Activated CD8-positive, alpha-beta T cell treated with anti-CD3 and anti-CD28 coated beads for 36 hours (primary cell): ENCODE measurements around the gene ABHD2. TPM values are rescaled to one million over a fixed set of nuclear protein-coding genes. Genes with fewer than 3 reads are reported as not detected.

Experiments used
- ATAC-seq: fragments of 200-7000 bp; cut with Tn5 transposase; one replicate; pipeline ENCODE4 v1.10.0; 2021; ENCODE audit warnings: mild to moderate bottlenecking, moderate library complexity
- CTCF ChIA-PET: fragments of 350-600 bp; sonication (Branson Sonifier 250); formaldehyde crosslinking; loops from one replicate; lab custom pipeline; 2021; ENCODE audit warnings: antibody characterized with exemption; lab: Charles Lee
- POLR2A ChIA-PET: fragments of 350-600 bp; sonication (Branson Sonifier 250); formaldehyde crosslinking; loops from one replicate; lab custom pipeline; 2021; ENCODE audit warnings: antibody characterized with exemption; lab: Charles Lee
- DNase-seq: peaks from one replicate; pipeline ENCODE4 v3.0.0-alpha.2; 2020
- H3K27ac Mint-ChIP-seq: one replicate; pipeline ENCODE4 v1.8.0; 2021; ENCODE audit warnings: mild to moderate bottlenecking, mixed read lengths
- H3K27me3 Mint-ChIP-seq: one replicate; pipeline ENCODE4 v1.8.0; 2021; ENCODE audit warnings: mixed read lengths
- H3K36me3 Mint-ChIP-seq: one replicate; pipeline ENCODE4 v1.8.0; 2021; ENCODE audit warnings: low read depth, mixed read lengths
- H3K4me1 Mint-ChIP-seq: one replicate; pipeline ENCODE4 v1.8.0; 2021; ENCODE audit warnings: low read depth, mixed read lengths
- H3K4me3 Mint-ChIP-seq: one replicate; pipeline ENCODE4 v1.8.0; 2021; ENCODE audit warnings: mild to moderate bottlenecking, moderate library complexity, mixed read lengths
- H3K9me3 Mint-ChIP-seq: one replicate; pipeline ENCODE4 v1.8.0; 2021; ENCODE audit warnings: mixed read lengths
- intact Hi-C: fragments of 100-400 bp; cut with micrococcal nuclease; formaldehyde crosslinking; loops from one replicate; pipeline ENCODE4 v1.10.0; 2022
- total RNA-seq, 2 experiments: library from RNA; stranded (reverse); gene quantifications; one replicate each; pipeline ENCODE4 v1.2.3, GENCODE V29; 2021
- TF ChIP-seq, protein P1 (sequence below): fragments of 200-600 bp; IDR thresholded peaks from one replicate; pipeline ENCODE4 v1.8.0; 2022; ENCODE audit warnings: antibody characterized with exemption, mild to moderate bottlenecking

The ABHD2 gene
- total RNA-seq, 2 experiments from 2014 or later, result 36.8 to 38.9 TPM

- DNase-seq, result no peak
- peak; percentile 45 for ATAC-seq
- Mint-ChIP-seq H3K4me3 (no peak overlapping the region), H3K9me3 (no peaks in the 10 kb centered on the region), H3K27me3 (peaks cover 3% of the 10 kb centered on the region), H3K27ac (no peak overlapping the region), H3K36me3 (no peaks in the 10 kb centered on the region), H3K4me1 (no peaks in the 10 kb centered on the region)
- CTCF ChIA-PET, result interaction anchor here (1.6 to 7.8 kb wide), 2 partner anchors 9 to 29 kb away, joined by 4 to 81 read pairs; partner anchors contain the start of gene FANCI
- TF ChIP-seq, protein P1, sequence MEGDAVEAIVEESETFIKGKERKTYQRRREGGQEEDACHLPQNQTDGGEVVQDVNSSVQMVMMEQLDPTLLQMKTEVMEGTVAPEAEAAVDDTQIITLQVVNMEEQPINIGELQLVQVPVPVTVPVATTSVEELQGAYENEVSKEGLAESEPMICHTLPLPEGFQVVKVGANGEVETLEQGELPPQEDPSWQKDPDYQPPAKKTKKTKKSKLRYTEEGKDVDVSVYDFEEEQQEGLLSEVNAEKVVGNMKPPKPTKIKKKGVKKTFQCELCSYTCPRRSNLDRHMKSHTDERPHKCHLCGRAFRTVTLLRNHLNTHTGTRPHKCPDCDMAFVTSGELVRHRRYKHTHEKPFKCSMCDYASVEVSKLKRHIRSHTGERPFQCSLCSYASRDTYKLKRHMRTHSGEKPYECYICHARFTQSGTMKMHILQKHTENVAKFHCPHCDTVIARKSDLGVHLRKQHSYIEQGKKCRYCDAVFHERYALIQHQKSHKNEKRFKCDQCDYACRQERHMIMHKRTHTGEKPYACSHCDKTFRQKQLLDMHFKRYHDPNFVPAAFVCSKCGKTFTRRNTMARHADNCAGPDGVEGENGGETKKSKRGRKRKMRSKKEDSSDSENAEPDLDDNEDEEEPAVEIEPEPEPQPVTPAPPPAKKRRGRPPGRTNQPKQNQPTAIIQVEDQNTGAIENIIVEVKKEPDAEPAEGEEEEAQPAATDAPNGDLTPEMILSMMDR, result no peak
- POLR2A ChIA-PET, result interaction anchor here (0.9 kb wide), 1 partner anchor 8 kb away, joined by 3 read pairs; no protein-coding TSS in a partner anchor
- intact Hi-C loops, result no loop called here
These were observed 127.4 kb downstream of the ABHD2 start for GRCh38 chr15:89215627-89216026.

DNA sequence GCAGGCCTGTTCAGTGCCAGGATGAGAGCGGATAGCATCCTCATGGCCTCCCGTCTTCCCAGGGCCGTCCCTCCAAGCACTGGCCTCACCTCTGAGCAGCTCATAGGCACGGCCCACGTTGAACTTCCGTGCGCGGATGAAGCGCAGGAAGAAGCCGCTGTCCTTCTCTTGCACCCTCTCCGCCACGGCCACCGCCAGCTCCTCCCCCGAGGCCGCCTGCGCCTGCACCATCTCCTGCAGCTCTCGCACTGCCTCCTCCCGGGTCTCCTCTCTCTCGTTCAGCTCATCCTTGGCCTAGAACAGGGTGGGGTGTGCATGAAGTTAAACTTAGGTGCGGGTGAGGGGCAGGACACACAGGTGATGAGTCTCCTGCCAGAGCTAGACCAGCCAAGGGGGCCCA, 128.8 kb downstream of the ABHD2 start:
- TF ChIP-seq, protein P1, result no peak
- H3K4me3 Mint-ChIP-seq, result no peak overlapping the region
- intact Hi-C loops, result no loop called here
- no peaks in the 10 kb centered on the region for H3K36me3 Mint-ChIP-seq
- H3K27me3 Mint-ChIP-seq, result peaks cover 3% of the 10 kb centered on the region
- POLR2A ChIA-PET, result no interaction called here
- H3K27ac Mint-ChIP-seq, result no peak overlapping the region
- CTCF ChIA-PET, result interaction anchor here (1.0 to 7.8 kb wide), 2 partner anchors 11 to 37 kb away, joined by 3 to 81 read pairs; no protein-coding TSS in a partner anchor
- no peaks in the 10 kb centered on the region for H3K4me1 Mint-ChIP-seq
- DNase-seq, result no peak
- ATAC-seq, result no peak
- no peaks in the 10 kb centered on the region for H3K9me3 Mint-ChIP-seq

DNA sequence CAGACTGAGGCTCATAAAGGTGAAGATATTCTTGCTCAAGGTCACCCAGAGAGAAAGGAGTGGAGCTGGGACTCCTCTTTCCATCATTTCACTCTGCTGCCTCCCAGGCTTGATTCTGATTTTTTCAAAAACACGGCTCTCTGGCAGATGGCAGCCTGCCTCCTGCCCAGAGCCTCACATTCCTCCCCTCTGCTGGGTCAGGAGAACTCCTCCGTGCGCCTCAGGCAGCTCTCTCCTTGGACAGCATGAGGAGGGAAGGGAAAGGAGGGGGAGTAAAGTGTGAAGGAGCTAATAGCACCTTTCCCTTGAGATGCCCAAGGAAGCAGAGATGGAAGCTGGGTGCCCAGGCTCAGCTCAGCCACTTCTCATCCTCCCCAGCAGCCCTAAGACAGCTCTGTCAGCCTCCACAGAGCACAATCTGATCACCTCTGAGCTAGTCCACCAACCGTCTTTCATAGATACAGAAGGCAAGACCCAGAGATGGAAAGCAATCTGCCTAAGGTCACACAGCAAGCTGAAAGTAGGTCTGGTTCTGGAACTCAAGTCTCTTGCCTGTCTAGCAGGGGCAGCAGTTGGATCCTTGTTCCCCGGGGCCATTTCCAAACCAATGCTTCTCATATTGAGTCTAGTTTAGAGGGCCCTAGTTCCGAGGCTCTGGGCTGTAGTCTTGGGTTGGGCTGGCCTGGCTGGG, 129.6 kb downstream of the ABHD2 start:
- no peaks in the 10 kb centered on the region for H3K36me3 Mint-ChIP-seq
- POLR2A ChIA-PET, result no interaction called here
- H3K4me1 Mint-ChIP-seq, result no peaks in the 10 kb centered on the region
- CTCF ChIA-PET, result interaction anchor here (1.0 to 7.8 kb wide), 2 partner anchors 12 to 38 kb away, joined by 3 to 81 read pairs; no protein-coding TSS in a partner anchor
- H3K4me3 Mint-ChIP-seq, result no peak overlapping the region
- intact Hi-C loops, result no loop called here
- no peak overlapping the region for H3K27ac Mint-ChIP-seq
- no peaks in the 10 kb centered on the region for H3K9me3 Mint-ChIP-seq
- ATAC-seq (no peak), DNase-seq (no peak)
- H3K27me3 Mint-ChIP-seq, result peaks cover 3% of the 10 kb centered on the region
- TF ChIP-seq, protein P1, result no peak

DNA sequence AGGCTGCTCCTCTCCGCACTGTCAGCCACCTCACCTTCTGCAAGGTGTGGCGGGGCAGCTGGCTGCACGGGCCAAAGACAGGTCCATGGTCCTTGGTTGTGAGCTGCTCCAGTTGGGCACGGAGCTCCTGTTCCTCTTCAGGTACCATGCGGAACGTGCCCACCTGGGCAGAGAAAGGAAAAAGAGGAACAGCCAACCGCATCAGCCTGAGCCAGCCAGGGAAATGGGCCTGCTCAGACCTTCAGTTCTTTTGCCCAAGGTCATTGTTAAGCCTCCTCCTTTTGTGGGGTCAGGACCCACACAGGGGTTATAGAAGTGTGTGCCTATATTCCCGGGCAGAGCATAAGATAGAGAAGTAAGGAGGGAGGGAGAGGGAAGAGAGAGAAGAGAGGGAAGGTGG, 130.3 kb downstream of the ABHD2 start:
- ChIA-PET CTCF (interaction anchor here (7.8 kb wide), 1 partner anchor 12 kb away, joined by 81 read pairs; no protein-coding TSS in a partner anchor), POLR2A (no interaction called here)
- H3K4me3 Mint-ChIP-seq, result no peak overlapping the region
- H3K4me1 Mint-ChIP-seq, result no peaks in the 10 kb centered on the region
- no peak for ATAC-seq
- H3K27ac Mint-ChIP-seq, result no peak overlapping the region
- no peak for DNase-seq
- no peaks in the 10 kb centered on the region for H3K36me3 Mint-ChIP-seq
- intact Hi-C loops, result no loop called here
- TF ChIP-seq, protein P1, result no peak
- H3K27me3 Mint-ChIP-seq, result peaks cover 3% of the 10 kb centered on the region
- no peaks in the 10 kb centered on the region for H3K9me3 Mint-ChIP-seq

DNA sequence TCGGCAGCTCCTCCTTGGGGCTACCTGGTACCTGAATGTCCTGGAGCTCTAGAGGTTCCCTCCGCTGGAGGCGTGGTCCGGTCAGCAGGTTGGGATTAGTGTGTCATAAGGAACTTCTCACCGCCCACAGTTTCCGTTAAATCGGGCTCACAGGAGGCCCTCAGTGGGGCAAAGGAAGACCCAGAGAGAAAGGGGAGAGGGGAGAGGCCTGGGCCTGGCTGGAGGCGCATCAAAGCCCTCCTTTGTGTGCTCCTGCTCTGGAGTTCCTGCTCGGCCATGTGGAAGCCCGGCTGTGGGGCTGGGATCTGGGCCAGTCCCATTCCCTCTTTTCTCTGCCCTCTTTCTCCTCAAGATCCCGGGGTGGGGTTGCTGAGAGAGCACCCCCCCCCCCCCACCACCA, 133.3 kb downstream of the ABHD2 start, which contains the start of gene RLBP1:
Gene RLBP1 (minus strand): TSS at position 37 of the 400 bp plus-strand sequence. CDS start 2,604 bp downstream, outside the sequence.
- DNase-seq (no peak), ATAC-seq (no peak)
- no peaks in the 10 kb centered on the region for H3K9me3 Mint-ChIP-seq
- H3K36me3 Mint-ChIP-seq, result no peaks in the 10 kb centered on the region
- intact Hi-C loops, result no loop called here
- peaks cover 3% of the 10 kb centered on the region for H3K27me3 Mint-ChIP-seq
- POLR2A ChIA-PET, result interaction anchor here (0.6 kb wide), 1 partner anchor 267 kb away, joined by 4 read pairs; no protein-coding TSS in a partner anchor
- no peak within 1 kb of the TSS for H3K4me3 Mint-ChIP-seq
- no peak within 1 kb of the TSS for H3K27ac Mint-ChIP-seq
- CTCF ChIA-PET, result interaction anchor here (7.8 kb wide), 1 partner anchor 15 kb away, joined by 81 read pairs; no protein-coding TSS in a partner anchor
- TF ChIP-seq, protein P1, result no peak
- no peaks in the 10 kb centered on the region for H3K4me1 Mint-ChIP-seq
